Esophagus muscularis mucosa (tissue), 3 donors: Measurements from ENCODE around the gene CTR9.

Experiments
- CTCF ChIP-seq, 3 experiments: fragments of 200-600 bp in 2 of 3; fragments of 450-650 bp in 1 of 3; sonication (generic) in 2 of 3; IDR thresholded peaks; one replicate each; pipeline ENCODE4 v1.5.1; 2017 to 2019; ENCODE audit warnings: antibody characterized with exemption in 3 of 3, mild to moderate bottlenecking in 2 of 3, moderate library complexity in 1 of 3
- POLR2A ChIP-seq: fragments of 450-650 bp; IDR thresholded peaks from one replicate; pipeline ENCODE4 v1.6.1; 2017; ENCODE audit warnings: antibody characterized with exemption, moderate library complexity, mild to moderate bottlenecking, low read depth

DNA sequence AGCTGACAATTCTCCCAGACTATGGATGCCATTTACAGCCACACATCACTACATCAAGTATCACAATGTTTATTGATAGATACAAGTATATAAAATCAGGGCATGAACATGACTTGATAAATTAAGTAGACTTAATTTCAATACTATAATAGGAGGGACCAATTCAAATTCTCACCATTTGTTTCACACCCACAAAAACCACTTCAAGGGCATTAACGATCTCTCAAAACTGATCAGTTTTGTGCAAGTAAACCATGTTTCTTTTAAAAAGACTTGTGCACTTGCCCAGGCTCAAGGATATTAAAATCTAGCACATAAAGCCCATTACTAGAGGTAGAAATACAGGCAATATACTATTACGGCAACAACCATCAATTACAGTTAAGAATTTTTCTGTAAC is 46.0 kb downstream of the CTR9 start:
- TF ChIP-seq POLR2A (no peak), CTCF (IDR thresholded peaks at IDR 0.05) (no peak)
